CD8-positive, alpha-beta memory T cell (primary cell): Measurements from ENCODE around the gene SHISA6. TPM values are rescaled to one million over a fixed set of nuclear protein-coding genes. Genes with fewer than 3 reads are reported as not detected.

Experiments
- CTCF ChIA-PET: fragments of 350-600 bp; sonication (Branson Sonifier 250); formaldehyde crosslinking; loops from one replicate; lab custom pipeline; 2021; ENCODE audit warnings: antibody characterized with exemption; lab: Charles Lee
- POLR2A ChIA-PET: fragments of 350-600 bp; sonication (Branson Sonifier 250); formaldehyde crosslinking; loops from one replicate; lab custom pipeline; 2021; ENCODE audit warnings: antibody characterized with exemption; lab: Charles Lee
- DNase-seq, 5 donors: peaks; one replicate each; pipeline versions ENCODE4 v3.0.0 to v3.0.0-alpha.2; 2020 to 2022; ENCODE audit warnings: mixed read lengths in 1 of 5
- H3K27ac ChIP-seq: one replicate; pipeline ENCODE4 v1.7.0; 2013; ENCODE audit warnings: low read depth, mild to moderate bottlenecking, low read length, moderate library complexity
- H3K27me3 ChIP-seq: 2 replicates; pipeline ENCODE4 v1.7.0; 2013; ENCODE audit warnings: low read length, mild to moderate bottlenecking; ENCODE audit not compliant: insufficient read depth, poor library complexity, severe bottlenecking
- H3K36me3 ChIP-seq: 2 replicates; pipeline ENCODE4 v1.7.0; 2013; ENCODE audit warnings: mild to moderate bottlenecking, low read length, moderate library complexity; ENCODE audit not compliant: insufficient read depth
- H3K4me1 ChIP-seq: 2 replicates; pipeline ENCODE4 v1.7.0; 2013; ENCODE audit warnings: mild to moderate bottlenecking, low read length, moderate library complexity; ENCODE audit not compliant: insufficient read depth
- H3K4me3 ChIP-seq: 2 replicates; pipeline ENCODE4 v1.7.0; 2013; ENCODE audit warnings: mild to moderate bottlenecking, low read length
- H3K9me3 ChIP-seq: 2 replicates; pipeline ENCODE4 v1.7.0; 2013; ENCODE audit warnings: mild to moderate bottlenecking, low read length
- H3K27ac Mint-ChIP-seq, 8 donors: one replicate each; pipeline ENCODE4 v1.8.0; 2020 to 2021; ENCODE audit warnings: mixed read lengths in 8 of 8, mild to moderate bottlenecking in 6 of 8, inconsistent platforms in 3 of 8, moderate library complexity in 3 of 8
- H3K27me3 Mint-ChIP-seq, 2 donors: one replicate each; pipeline ENCODE4 v1.8.0; 2020 to 2021; ENCODE audit warnings: mixed read lengths in 2 of 2, mild to moderate bottlenecking in 1 of 2, moderate library complexity in 1 of 2
- H3K36me3 Mint-ChIP-seq, 3 donors: one replicate each; pipeline ENCODE4 v1.8.0; 2020 to 2021; ENCODE audit warnings: mixed read lengths in 3 of 3, inconsistent platforms in 1 of 3, mild to moderate bottlenecking in 1 of 3
- H3K4me1 Mint-ChIP-seq, 3 donors: one replicate each; pipeline ENCODE4 v1.8.0; 2020 to 2021; ENCODE audit warnings: mixed read lengths in 3 of 3, inconsistent platforms in 1 of 3, mild to moderate bottlenecking in 1 of 3
- H3K4me3 Mint-ChIP-seq, 7 donors: one replicate each; pipeline ENCODE4 v1.8.0; 2020 to 2021; ENCODE audit warnings: mixed read lengths in 7 of 7, mild to moderate bottlenecking in 6 of 7, moderate library complexity in 4 of 7, inconsistent platforms in 2 of 7
- H3K9me3 Mint-ChIP-seq, 5 donors: one replicate each; pipeline ENCODE4 v1.8.0; 2020 to 2022; ENCODE audit warnings: mixed read lengths in 5 of 5, mild to moderate bottlenecking in 3 of 5, moderate library complexity in 2 of 5, inconsistent platforms in 1 of 5
- polyA plus RNA-seq: library from polyadenylated mRNA; unstranded; fragments of 300-500 nt; fragmentation: Illumina TruSeq; gene quantifications from one replicate; pipeline ENCODE4 v1.2.3, GENCODE V29; 2021
- total RNA-seq, 2 experiments: library from RNA; stranded (reverse); gene quantifications; one replicate each; pipeline ENCODE4 v1.2.3, GENCODE V29; 2021

The SHISA6 gene
- total and polyA plus RNA-seq, 3 experiments from 2014 or later: not detected

- Mint-ChIP-seq H3K9me3 (peaks cover 0 to 15% (median 7%) of the 10 kb centered on the region in 5 donors), H3K27me3 (no peaks in the 10 kb centered on the region), H3K27ac (no peak overlapping the region), H3K4me1 (no peaks in the 10 kb centered on the region), H3K4me3 (no peak overlapping the region), H3K36me3 (no peaks in the 10 kb centered on the region)
- Histone ChIP-seq H3K4me3 (no peak overlapping the region), H3K27ac (no peak overlapping the region), H3K36me3 (no peaks in the 10 kb centered on the region), H3K27me3 (no peaks in the 10 kb centered on the region), H3K9me3 (no peaks in the 10 kb centered on the region), H3K4me1 (no peaks in the 10 kb centered on the region)
- ChIA-PET POLR2A (no interaction called here), CTCF (no interaction called here)
- no peak for DNase-seq
Observed at GRCh38 chr17:11486868-11487310, 245.9 kb downstream of the SHISA6 start.

GRCh38 chr17:11487469-11487868, 246.5 kb downstream of the SHISA6 start:
- ChIA-PET POLR2A (no interaction called here), CTCF (no interaction called here)
- Histone ChIP-seq H3K27ac (no peak overlapping the region), H3K9me3 (no peaks in the 10 kb centered on the region), H3K27me3 (no peaks in the 10 kb centered on the region), H3K4me3 (no peak overlapping the region), H3K36me3 (no peaks in the 10 kb centered on the region), H3K4me1 (no peaks in the 10 kb centered on the region)
- no peaks in the 10 kb centered on the region for H3K36me3 Mint-ChIP-seq
- H3K9me3 Mint-ChIP-seq: peaks cover 0 to 15% (median 5%) of the 10 kb centered on the region in 5 donors
- H3K27ac Mint-ChIP-seq: no peak overlapping the region
- no peak for DNase-seq
- no peak overlapping the region for H3K4me3 Mint-ChIP-seq
- no peaks in the 10 kb centered on the region for H3K4me1 Mint-ChIP-seq
- no peaks in the 10 kb centered on the region for H3K27me3 Mint-ChIP-seq

GRCh38 chr17:11488407-11488806, 247.4 kb downstream of the SHISA6 start:
- Histone ChIP-seq H3K4me1 (no peaks in the 10 kb centered on the region), H3K36me3 (no peaks in the 10 kb centered on the region), H3K9me3 (no peaks in the 10 kb centered on the region), H3K27me3 (no peaks in the 10 kb centered on the region), H3K4me3 (no peak overlapping the region), H3K27ac (no peak overlapping the region)
- Mint-ChIP-seq H3K36me3 (no peaks in the 10 kb centered on the region), H3K9me3 (peaks cover 0 to 17% (median 8%) of the 10 kb centered on the region in 5 donors), H3K27me3 (no peaks in the 10 kb centered on the region), H3K27ac (no peak overlapping the region), H3K4me3 (no peak overlapping the region), H3K4me1 (no peaks in the 10 kb centered on the region)
- ChIA-PET POLR2A (no interaction called here), CTCF (no interaction called here)
- DNase-seq: no peak

- no peaks in the 10 kb centered on the region for H3K4me1 Mint-ChIP-seq
- Histone ChIP-seq H3K4me1 (no peaks in the 10 kb centered on the region), H3K36me3 (no peaks in the 10 kb centered on the region), H3K9me3 (no peaks in the 10 kb centered on the region), H3K27me3 (no peaks in the 10 kb centered on the region), H3K27ac (no peak overlapping the region), H3K4me3 (no peak overlapping the region)
- H3K27ac Mint-ChIP-seq: no peak overlapping the region
- H3K4me3 Mint-ChIP-seq: no peak overlapping the region
- POLR2A ChIA-PET: no interaction called here
- peaks cover 0 to 15% (median 8%) of the 10 kb centered on the region in 5 donors for H3K9me3 Mint-ChIP-seq
- DNase-seq: no peak
- no peaks in the 10 kb centered on the region for H3K27me3 Mint-ChIP-seq
- CTCF ChIA-PET: no interaction called here
- no peaks in the 10 kb centered on the region for H3K36me3 Mint-ChIP-seq
Observed at GRCh38 chr17:11490171-11490755, 249.2 kb downstream of the SHISA6 start.

GRCh38 chr17:11492511-11492910, 251.5 kb downstream of the SHISA6 start:
- H3K9me3 Mint-ChIP-seq: peaks cover 0 to 11% (median 7%) of the 10 kb centered on the region in 5 donors
- Histone ChIP-seq H3K27ac (no peak overlapping the region), H3K9me3 (no peaks in the 10 kb centered on the region), H3K36me3 (no peaks in the 10 kb centered on the region), H3K4me1 (no peaks in the 10 kb centered on the region), H3K27me3 (no peaks in the 10 kb centered on the region), H3K4me3 (no peak overlapping the region)
- no peak overlapping the region for H3K27ac Mint-ChIP-seq
- DNase-seq: no peak
- CTCF ChIA-PET: no interaction called here
- POLR2A ChIA-PET: no interaction called here
- no peaks in the 10 kb centered on the region for H3K36me3 Mint-ChIP-seq
- no peak overlapping the region for H3K4me3 Mint-ChIP-seq
- H3K27me3 Mint-ChIP-seq: no peaks in the 10 kb centered on the region
- no peaks in the 10 kb centered on the region for H3K4me1 Mint-ChIP-seq

- no peaks in the 10 kb centered on the region for H3K27me3 ChIP-seq
- CTCF ChIA-PET: no interaction called here
- H3K36me3 Mint-ChIP-seq: no peaks in the 10 kb centered on the region
- no peaks in the 10 kb centered on the region for H3K27me3 Mint-ChIP-seq
- no peaks in the 10 kb centered on the region for H3K36me3 ChIP-seq
- POLR2A ChIA-PET: no interaction called here
- H3K27ac ChIP-seq: no peak overlapping the region
- no peaks in the 10 kb centered on the region for H3K4me1 ChIP-seq
- no peak overlapping the region for H3K27ac Mint-ChIP-seq
- H3K9me3 Mint-ChIP-seq: peaks cover 3 to 13% (median 7%) of the 10 kb centered on the region in 5 donors
- DNase-seq: no peak
- H3K4me1 Mint-ChIP-seq: no peaks in the 10 kb centered on the region
- H3K4me3 Mint-ChIP-seq: no peak overlapping the region
- H3K4me3 ChIP-seq: no peak overlapping the region
- H3K9me3 ChIP-seq: no peaks in the 10 kb centered on the region
Observed at GRCh38 chr17:11493936-11494335, 252.9 kb downstream of the SHISA6 start.

GRCh38 chr17:11495613-11496012, 254.6 kb downstream of the SHISA6 start:
- no peaks in the 10 kb centered on the region for H3K36me3 ChIP-seq
- no peaks in the 10 kb centered on the region for H3K36me3 Mint-ChIP-seq
- no peak overlapping the region for H3K4me3 ChIP-seq
- H3K9me3 Mint-ChIP-seq: peaks cover 0 to 9% (median 4%) of the 10 kb centered on the region in 5 donors
- H3K4me1 Mint-ChIP-seq: no peaks in the 10 kb centered on the region
- H3K27me3 Mint-ChIP-seq: no peaks in the 10 kb centered on the region
- no peak for DNase-seq
- no peaks in the 10 kb centered on the region for H3K4me1 ChIP-seq
- H3K27me3 ChIP-seq: no peaks in the 10 kb centered on the region
- H3K4me3 Mint-ChIP-seq: no peak overlapping the region
- H3K27ac ChIP-seq: no peak overlapping the region
- H3K27ac Mint-ChIP-seq: no peak overlapping the region
- POLR2A ChIA-PET: no interaction called here
- no peaks in the 10 kb centered on the region for H3K9me3 ChIP-seq
- CTCF ChIA-PET: no interaction called here

- no peaks in the 10 kb centered on the region for H3K4me1 Mint-ChIP-seq
- H3K27ac Mint-ChIP-seq: no peak overlapping the region
- H3K36me3 Mint-ChIP-seq: no peaks in the 10 kb centered on the region
- H3K4me3 Mint-ChIP-seq: no peak overlapping the region
- CTCF ChIA-PET: no interaction called here
- no peak for DNase-seq
- no peaks in the 10 kb centered on the region for H3K27me3 Mint-ChIP-seq
- Histone ChIP-seq H3K4me1 (no peaks in the 10 kb centered on the region), H3K27ac (no peak overlapping the region), H3K9me3 (no peaks in the 10 kb centered on the region), H3K4me3 (no peak overlapping the region), H3K36me3 (no peaks in the 10 kb centered on the region), H3K27me3 (no peaks in the 10 kb centered on the region)
- peaks cover 0 to 15% (median 5%) of the 10 kb centered on the region in 5 donors for H3K9me3 Mint-ChIP-seq
- POLR2A ChIA-PET: no interaction called here
Observed at GRCh38 chr17:11499881-11500280, 258.9 kb downstream of the SHISA6 start.
